Pancreas (tissue), 10 donors: ENCODE data around the gene PIGS. TPM values are rescaled to one million over a fixed set of nuclear protein-coding genes. Genes with fewer than 3 reads are reported as not detected.
A peak's percentile ranks its signal among the peaks of the same experiment; 100 is the strongest.

Source experiments
- ATAC-seq, 4 donors: fragments of 200-7000 bp; cut with Tn5 transposase; one replicate each; pipeline versions ENCODE4 v1.8.0 to v1.9.1; 2020; ENCODE audit warnings: mild to moderate bottlenecking in 4 of 4, moderate library complexity in 4 of 4
- DNase-seq, 6 donors: peaks; one replicate each; pipeline ENCODE4 v3.0.0-alpha.2; 2020
- FAIRE-seq: peaks from 2 replicates; lab custom pipeline; 2012; peaks lifted over from hg19 to GRCh38; lab: Jason Lieb, UNC
- H3K27ac ChIP-seq, 4 donors: fragments of 200-600 bp; sonication (generic); 1 replicate in 3 of 4; 2 replicates in 1 of 4; pipeline versions ENCODE4 v1.5.0 to v1.8.0; 2020
- H3K27me3 ChIP-seq, 4 donors: fragments of 200-600 bp; one replicate each; pipeline ENCODE4 v1.8.0; 2021
- H3K36me3 ChIP-seq, 3 donors: fragments of 200-600 bp; sonication (generic) in 1 of 3; one replicate each; pipeline versions ENCODE4 v1.5.0 to v1.8.0; 2020 to 2021
- H3K4me1 ChIP-seq, 3 donors: fragments of 200-600 bp; one replicate each; pipeline ENCODE4 v1.8.0; 2021
- H3K4me3 ChIP-seq, 4 donors: fragments of 200-600 bp; sonication (generic) in 2 of 4; one replicate each; pipeline versions ENCODE4 v1.5.0 to v1.8.0; 2020 to 2021
- H3K9me3 ChIP-seq, 4 donors: fragments of 200-600 bp; one replicate each; pipeline ENCODE4 v1.8.0; 2021
- CTCF ChIP-seq, 4 donors: fragments of 200-600 bp; sonication (generic) in 3 of 4; IDR thresholded peaks; one replicate each; pipeline versions ENCODE4 v1.5.0 to v1.8.0; 2021; ENCODE audit warnings: antibody characterized with exemption in 4 of 4
- WGBS, 2 donors: extraction: QIAGEN DNeasy Blood & Tissue Kit; methylation state at CpG; one replicate each; pipeline ENCODE4 v1.1.7; 2013; 5-methylcytosine and 5-hydroxymethylcytosine counted together
- intact Hi-C, 3 donors: fragments of 100-400 bp; cut with DNase I; formaldehyde crosslinking; loops; one replicate each; pipeline versions ENCODE4 v1.11.1 to v1.14.2; 2022
- polyA plus RNA-seq, 2 donors: library from polyadenylated mRNA; stranded (reverse); fragments of 200-250 nt; gene quantifications; one replicate each; pipeline ENCODE4 v1.2.3, GENCODE V29; 2013
- total RNA-seq, 6 donors: library from RNA; stranded (reverse); fragmentation: NEBNext Ultra II Directional in 4 of 6; extraction: Animal tissue kit (Norgen Biotek cat#: 25700) in 4 of 6; gene quantifications; one replicate each; pipeline versions ENCODE4 v1.2.1 to v1.2.4, GENCODE V29; 2021 to 2023
- donor health status: healthy with polysubstance abuse.
- donor health status: DM: no; HTN: no; CAD: no; lungs with moderate emphysema.
- donor health status: DM: no; HTN: no; CAD: no.
- donor health status: control.
- donor health status: control.
- donor health status: Bipolar disorder and iron deficiency.
- donor health status: DM: yes; HTN: yes; CAD: no.
- donor health status: DM: no; HTN: no; CAD: no.
- donor health status: DM: no; HTN: no; CAD: no.
- donor health status: DM: yes; HTN: yes; CAD: no.

The PIGS gene
- total and polyA plus RNA-seq, 8 donors = 9.2 to 26.5 (median 15.9) TPM

- ATAC-seq (no peak), DNase-seq (no peak), FAIRE-seq (no peak)
- TF ChIP-seq CTCF (IDR thresholded peaks at IDR 0.05) = no peak
- intact Hi-C loops = loop anchor here in 1 of 3 donors (10.0 kb wide), 1 partner anchor 121 kb away; no protein-coding TSS in a partner anchor
- WGBS, 2 donors = 81 to 86% methylated on average over 4 of the region's 4 CpGs
- no peak overlapping the region for H3K4me3 ChIP-seq
- H3K27me3 ChIP-seq = no peaks in the 10 kb centered on the region
- peaks cover 0 to 63% (median 50%) of the 10 kb centered on the region in 3 donors for H3K36me3 ChIP-seq
- H3K4me1 ChIP-seq = no peaks in the 10 kb centered on the region
- H3K9me3 ChIP-seq = no peaks in the 10 kb centered on the region
- no peak overlapping the region for H3K27ac ChIP-seq
These were observed 44.1 kb upstream of the PIGS start for GRCh38 chr17:28615260-28615940.

- no peaks in the 10 kb centered on the region for H3K4me1 ChIP-seq
- no peak within 1 kb of the TSS for H3K4me3 ChIP-seq
- intact Hi-C loops = loop anchor here in 1 of 3 donors (10.0 kb wide), 1 partner anchor 119 kb away; no protein-coding TSS in a partner anchor
- ATAC-seq (peak in 2 of 4 donors; percentile 24 to 29), DNase-seq (no peak), FAIRE-seq (no peak)
- no peaks in the 10 kb centered on the region for H3K9me3 ChIP-seq
- no peak for TF ChIP-seq CTCF (IDR thresholded peaks at IDR 0.05)
- peaks cover 0 to 49% (median 36%) of the 10 kb centered on the region in 3 donors for H3K36me3 ChIP-seq
- H3K27ac ChIP-seq = no peak within 1 kb of the TSS
- WGBS, 2 donors = 84 to 86% methylated on average over 5 of the region's 5 CpGs
- H3K27me3 ChIP-seq = no peaks in the 10 kb centered on the region
These were observed 42.6 kb upstream of the PIGS start, which contains the start of gene RSKR for GRCh38 chr17:28613931-28614381. TSS of gene RSKR (minus strand) at chr17:28614185. CDS start at chr17:28614161, 24 bp downstream.

- Histone ChIP-seq H3K36me3 (peaks cover 0 to 41% (median 29%) of the 10 kb centered on the region in 3 donors), H3K27me3 (no peaks in the 10 kb centered on the region), H3K27ac (no peak overlapping the region), H3K9me3 (no peaks in the 10 kb centered on the region), H3K4me1 (no peaks in the 10 kb centered on the region), H3K4me3 (no peak overlapping the region)
- 71 to 78% methylated on average over 6 of the region's 6 CpGs for WGBS, 2 donors
- ATAC-seq (peak; percentile 46 to 72 (median 68)), DNase-seq (peak in 1 of 6 donors; percentile 27), FAIRE-seq (no peak)
- TF ChIP-seq CTCF (IDR thresholded peaks at IDR 0.05) = peak in 3 of 4 donors; percentile 24 to 67 (median 38)
- intact Hi-C loops = loop anchor here in 1 of 3 donors (10.0 kb wide), 1 partner anchor 118 kb away; no protein-coding TSS in a partner anchor
These were observed 41.9 kb upstream of the PIGS start for GRCh38 chr17:28612936-28613872.

GRCh38 chr17:28612531-28612930 lies 41.2 kb upstream of the PIGS start:
- no peak overlapping the region for H3K4me3 ChIP-seq
- intact Hi-C loops = loop anchor here in 1 of 3 donors (10.0 kb wide), 1 partner anchor 118 kb away; no protein-coding TSS in a partner anchor
- no peaks in the 10 kb centered on the region for H3K9me3 ChIP-seq
- H3K27ac ChIP-seq = no peak overlapping the region
- H3K36me3 ChIP-seq = peaks cover 0 to 34% (median 22%) of the 10 kb centered on the region in 3 donors
- DNase-seq = no peak
- H3K27me3 ChIP-seq = no peaks in the 10 kb centered on the region
- 59 to 60% methylated on average over 2 of the region's 2 CpGs for WGBS, 2 donors
- FAIRE-seq = no peak
- no peaks in the 10 kb centered on the region for H3K4me1 ChIP-seq
- no peak for ATAC-seq
- TF ChIP-seq CTCF (IDR thresholded peaks at IDR 0.05) = no peak
